COR-L47 (cell line): ENCODE data around the gene IGFBP7.
A peak's percentile ranks its signal among the peaks of the same experiment; 100 is the strongest.

ENCODE experiments used
- DNase-seq: peaks from one replicate; lab custom pipeline; 2025; lab: John Stamatoyannopoulos, UW

Gene IGFBP7

GRCh38 chr4:57042711-57043169 lies 67.4 kb downstream of the IGFBP7 start:
- DNase-seq: no peak

DNA sequence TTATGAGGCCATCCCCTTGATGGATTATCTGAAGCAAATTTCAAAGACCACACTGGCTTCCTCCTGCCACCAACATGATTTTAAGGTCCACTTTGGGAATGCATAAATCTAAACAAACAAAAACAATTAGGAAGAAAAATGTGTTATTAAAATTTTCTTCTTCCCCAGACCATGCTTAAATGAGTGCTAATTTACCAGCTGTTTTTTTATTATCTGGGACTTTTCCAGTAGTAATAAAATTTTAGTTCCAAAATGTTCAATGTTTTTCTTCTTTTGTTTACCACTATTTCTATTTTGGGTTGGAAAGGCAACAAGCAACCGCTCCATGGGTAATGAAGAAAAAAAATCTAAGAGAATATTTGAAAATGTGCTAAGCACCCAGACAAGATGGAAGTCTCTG lies 69.2 kb downstream of the IGFBP7 start:
- no peak for DNase-seq

DNA sequence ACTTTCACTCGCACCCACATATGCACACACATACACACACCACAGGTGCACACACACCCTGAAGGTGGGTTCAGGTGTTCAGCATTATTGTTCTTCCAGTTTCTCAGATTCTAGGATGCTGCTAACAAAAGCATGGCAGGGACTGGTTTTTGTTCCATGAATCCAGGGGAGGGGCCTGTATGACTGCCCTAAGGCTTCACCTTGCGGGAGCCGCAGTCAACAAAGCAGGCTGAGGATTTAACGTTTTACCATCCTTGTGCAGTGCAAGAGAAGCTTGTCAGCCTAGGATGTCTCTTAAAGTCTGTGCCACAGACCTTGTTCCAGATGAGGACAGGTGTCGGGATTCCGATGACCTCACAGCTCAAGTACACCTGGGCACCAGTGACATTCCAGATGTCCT lies 69.7 kb downstream of the IGFBP7 start:
- no peak for DNase-seq

- DNase-seq: no peak
Observed at GRCh38 chr4:57039345-57039744, 70.8 kb downstream of the IGFBP7 start.

DNA sequence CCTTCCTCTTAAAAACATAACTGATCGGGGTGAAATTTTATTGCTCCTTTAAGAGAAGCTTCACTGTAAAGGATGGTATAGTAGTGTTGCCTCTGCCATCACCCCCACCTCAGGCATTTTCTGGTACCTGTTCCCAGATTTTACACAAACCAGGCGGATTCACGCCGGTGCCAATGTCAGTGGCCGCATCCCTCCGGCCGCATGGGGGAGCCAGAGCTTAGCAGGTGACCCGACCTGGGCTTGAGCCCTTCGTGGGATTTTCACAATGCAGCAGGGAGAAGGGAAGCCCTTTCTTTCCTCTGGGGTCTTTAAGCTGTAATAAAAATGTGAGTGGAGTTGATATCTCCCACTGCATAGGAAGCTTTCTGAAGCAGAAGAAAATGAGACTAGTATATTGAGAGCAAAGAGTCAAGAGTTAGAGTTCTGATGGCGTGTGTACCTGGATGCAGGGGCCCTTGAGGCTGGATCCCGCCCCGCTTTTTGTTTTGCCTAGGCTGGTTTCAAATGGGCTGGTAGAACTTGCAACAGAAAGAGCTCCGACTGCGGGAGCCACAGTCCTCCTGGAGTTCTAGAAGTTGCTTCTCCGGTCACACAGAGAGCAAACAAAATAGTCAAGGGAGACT lies 72.1 kb downstream of the IGFBP7 start:
- DNase-seq: peak; percentile 49

- DNase-seq: no peak
Observed at GRCh38 chr4:57034520-57034919, 75.7 kb downstream of the IGFBP7 start.

DNA sequence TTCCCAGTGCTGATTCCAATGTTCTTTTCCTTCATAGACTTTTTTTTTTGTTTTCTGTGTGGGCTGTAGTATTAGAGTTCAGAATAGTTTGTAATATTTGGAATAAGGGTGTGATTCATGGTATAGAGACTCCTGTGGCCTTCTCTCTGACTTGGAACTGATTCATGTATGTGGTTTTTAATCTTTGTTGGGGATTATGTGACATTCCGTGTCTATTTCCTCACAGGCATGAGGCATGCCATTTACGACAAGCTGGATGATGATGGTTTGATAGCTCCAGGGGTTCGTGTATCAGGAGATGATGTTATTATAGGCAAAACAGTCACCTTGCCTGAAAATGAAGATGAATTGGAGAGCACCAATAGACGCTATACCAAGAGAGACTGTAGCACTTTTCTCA lies 87.1 kb downstream of the IGFBP7 start:
- no peak for DNase-seq

DNA sequence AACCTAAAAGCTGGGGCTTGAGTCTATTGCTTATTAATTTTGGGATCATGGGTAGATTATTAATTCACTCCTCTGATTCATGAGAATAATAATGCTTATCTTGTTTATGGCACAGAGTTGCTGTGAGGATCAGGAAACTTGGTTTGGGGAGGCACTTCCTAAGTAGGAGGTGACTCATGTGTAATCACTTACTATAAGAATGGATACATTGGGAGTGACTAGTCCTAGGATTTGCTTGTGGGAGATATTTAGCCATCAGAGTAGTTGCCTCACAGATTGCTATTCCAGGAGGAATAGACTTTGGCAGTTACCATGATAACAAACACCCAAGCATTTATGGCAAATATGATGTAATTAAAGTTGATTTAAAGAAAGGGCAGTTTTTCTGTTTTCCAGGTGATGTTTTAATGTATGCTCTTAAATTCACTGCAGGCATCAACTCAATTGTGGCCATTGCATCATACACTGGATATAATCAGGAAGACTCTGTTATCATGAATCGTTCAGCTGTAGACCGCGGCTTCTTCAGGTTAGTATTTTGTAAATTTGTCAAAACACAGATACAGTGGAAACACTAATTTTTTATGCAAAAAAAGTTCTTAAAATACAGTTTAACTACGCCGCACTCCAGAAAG lies 89.6 kb downstream of the IGFBP7 start:
- DNase-seq: no peak

GRCh38 chr4:57018980-57019379 lies 91.2 kb downstream of the IGFBP7 start:
- DNase-seq: no peak

DNA sequence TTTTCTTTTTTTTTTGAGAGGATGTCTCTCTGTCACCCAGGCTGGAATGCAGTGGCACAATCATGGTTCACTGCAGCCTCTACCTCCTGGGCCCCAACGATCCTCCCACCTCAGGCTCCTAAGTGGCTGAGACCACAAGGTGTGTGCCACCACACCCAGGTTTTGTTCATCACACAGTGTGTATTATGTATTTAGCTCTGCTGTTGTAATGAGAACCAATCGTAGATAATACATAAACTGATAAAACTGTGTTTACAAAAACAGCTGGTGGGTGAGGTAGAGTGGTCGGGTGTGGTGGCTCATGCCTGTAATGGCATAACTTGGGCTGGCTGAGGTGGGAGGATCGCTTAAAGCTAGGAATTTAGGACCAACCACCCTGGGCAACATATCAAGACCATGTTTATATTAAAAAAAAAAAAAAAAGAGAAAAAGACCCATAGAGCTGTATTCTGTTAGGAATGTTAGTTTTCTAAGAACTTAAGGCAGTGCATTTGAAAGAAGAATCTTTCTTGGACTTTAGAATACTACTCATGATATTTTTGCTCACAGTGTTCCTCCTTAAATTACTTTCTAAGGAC lies 96.6 kb downstream of the IGFBP7 start:
- DNase-seq: no peak

DNA sequence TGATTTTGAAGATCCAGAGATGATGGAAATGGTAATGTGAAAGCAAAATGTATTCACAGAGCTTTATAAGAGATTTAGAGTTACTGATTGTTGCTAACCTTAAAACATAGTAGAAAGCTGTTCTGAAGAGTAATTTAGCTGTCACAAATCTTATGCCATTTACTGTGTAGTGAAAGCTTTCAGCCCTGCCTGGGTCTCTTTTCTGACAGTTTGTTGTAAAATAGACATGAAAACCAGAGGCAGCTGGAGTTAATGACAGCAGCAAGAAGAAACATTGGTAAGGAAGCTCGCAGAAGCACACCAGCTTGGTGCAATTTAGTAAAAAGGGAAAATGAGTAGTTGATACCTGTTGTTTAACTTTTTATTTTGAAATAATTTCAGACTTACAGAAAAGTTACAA lies 110.4 kb downstream of the IGFBP7 start:
- DNase-seq: no peak

GRCh38 chr4:56995525-56995924 lies 114.7 kb downstream of the IGFBP7 start:
- no peak for DNase-seq

DNA sequence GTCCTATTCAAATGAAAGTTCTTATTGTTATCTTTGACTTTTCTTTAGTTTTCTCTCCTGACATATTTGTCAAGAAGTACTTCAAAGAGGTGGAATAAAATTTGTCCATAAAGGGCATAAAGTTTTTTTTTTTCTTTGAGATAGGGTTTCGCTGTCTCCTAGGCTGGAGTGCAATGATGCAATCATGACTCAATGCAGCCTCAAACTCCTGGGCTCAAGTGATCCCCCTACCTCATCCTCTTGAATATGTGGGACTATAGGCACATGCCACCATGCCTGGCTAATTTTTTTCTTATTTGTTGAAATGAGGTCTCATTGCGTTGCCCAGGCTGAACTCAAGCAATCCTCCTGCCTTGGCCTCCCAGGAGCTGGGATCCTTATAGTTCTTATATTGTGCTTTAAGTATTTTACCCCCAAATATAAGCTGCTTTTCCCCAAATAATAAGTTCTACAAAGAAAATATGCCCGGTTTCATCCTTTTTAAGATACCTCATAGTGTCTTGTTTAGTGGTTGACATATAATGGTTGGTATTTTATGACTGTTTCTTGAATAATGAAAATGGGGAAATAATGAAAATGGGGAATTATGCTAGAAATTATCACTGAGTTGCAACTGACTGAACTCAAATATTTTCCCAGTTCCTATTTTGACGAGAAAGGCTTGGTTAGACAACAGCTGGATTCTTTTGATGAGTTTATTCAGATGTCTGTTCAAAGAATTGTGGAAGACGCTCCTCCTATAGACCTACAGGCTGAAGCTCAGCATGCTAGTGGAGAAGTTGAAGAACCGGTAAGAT lies 119.9 kb downstream of the IGFBP7 start:
- no peak for DNase-seq

- DNase-seq: no peak
Observed at GRCh38 chr4:56986952-56987351, 123.2 kb downstream of the IGFBP7 start.

- DNase-seq: no peak
Observed at GRCh38 chr4:56986192-56986591, 124.0 kb downstream of the IGFBP7 start.

DNA sequence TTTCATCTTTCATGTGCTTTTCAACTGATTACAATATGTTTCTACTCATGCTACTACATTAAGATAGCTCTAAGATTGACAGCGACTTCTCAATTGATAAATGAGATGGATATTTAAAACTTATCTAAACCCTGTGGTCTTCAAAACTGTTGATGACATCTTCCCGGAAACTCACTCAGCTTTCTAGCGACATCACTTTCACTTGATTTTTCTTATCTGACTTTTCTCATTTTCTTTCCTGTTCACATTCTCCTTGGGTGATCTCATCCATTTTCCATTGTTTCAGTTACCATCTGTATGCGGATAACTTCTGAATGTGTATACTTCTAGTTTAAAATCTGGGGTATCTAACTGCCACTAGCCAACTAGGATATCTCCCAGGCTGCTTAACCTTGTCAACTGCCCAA lies 128.4 kb downstream of the IGFBP7 start:
- no peak for DNase-seq
